SKM-1 (cell line): ENCODE measurements around the gene PITPNC1.
A peak's percentile ranks its signal among the peaks of the same experiment; 100 is the strongest.
"Not testable (repeated sequence)": the region's sequence is repeated elsewhere in the genome, so short reads cannot be mapped to it uniquely, and the experiment has no call there.

ENCODE experiments used
- DNase-seq: peaks from one replicate; lab custom pipeline; 2025; ENCODE audit not compliant: unreplicated experiment; lab: John Stamatoyannopoulos, UW

PITPNC1 gene

DNA sequence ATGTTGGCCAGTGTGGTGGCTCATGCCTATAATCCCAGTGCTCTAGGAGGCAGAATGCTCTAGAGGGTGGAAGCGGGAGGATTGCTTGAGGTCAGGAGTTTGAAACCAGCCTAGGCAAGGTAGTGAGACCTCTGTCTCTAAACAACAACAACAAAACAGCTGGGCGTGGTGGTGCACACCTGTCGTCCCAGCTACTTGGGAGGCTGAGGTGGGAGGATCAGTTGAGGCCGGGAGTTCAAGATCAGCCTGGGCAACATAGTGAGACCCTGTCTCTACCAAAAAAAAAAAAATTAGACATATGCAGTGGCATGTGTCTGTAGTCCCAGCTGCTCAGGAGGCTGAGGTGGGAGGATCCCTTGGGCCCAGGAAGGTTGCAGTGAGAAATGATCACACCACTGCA lies 53.4 kb downstream of the PITPNC1 start:
- DNase-seq = not testable (repeated sequence)

DNA sequence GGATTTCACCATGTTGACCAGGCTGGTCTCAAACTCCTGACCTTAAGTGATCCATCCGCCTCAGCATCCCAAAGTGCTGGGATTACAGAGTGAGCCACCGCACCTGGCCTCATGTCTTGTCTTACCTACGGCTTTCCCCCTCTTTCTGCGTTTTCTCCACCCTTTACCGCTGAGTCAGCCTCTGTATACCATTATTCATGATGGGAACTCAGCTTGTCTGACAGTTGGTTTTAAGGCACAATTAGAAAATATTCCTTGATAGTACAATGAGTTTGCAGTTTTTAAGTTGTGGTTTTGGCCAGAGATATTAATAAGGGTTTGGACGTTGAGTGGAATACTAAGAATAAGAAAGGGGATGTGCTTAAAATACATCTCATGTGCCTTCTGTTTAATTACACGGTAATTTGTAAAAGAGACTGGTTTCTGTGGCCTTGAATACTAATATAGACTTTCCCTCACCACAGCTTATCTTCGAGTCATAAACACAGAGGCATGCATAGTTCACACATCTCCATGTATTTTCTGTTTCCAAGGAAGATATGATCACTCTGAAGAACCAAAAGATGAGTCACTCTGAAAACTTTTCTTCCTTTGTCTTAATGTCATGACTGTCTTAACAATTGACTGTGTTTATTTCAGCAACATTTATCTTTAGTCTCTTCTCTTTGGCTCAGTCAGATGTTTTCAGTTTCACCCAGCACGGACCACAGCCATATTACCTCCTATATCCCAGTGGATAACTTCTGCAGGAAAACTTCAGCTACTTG lies 54.4 kb downstream of the PITPNC1 start:
- no peak for DNase-seq

GRCh38 chr17:67433248-67433924 lies 56.3 kb downstream of the PITPNC1 start:
- no peak for DNase-seq

GRCh38 chr17:67434061-67434525 lies 57.0 kb downstream of the PITPNC1 start:
- DNase-seq = peak; percentile 77

DNA sequence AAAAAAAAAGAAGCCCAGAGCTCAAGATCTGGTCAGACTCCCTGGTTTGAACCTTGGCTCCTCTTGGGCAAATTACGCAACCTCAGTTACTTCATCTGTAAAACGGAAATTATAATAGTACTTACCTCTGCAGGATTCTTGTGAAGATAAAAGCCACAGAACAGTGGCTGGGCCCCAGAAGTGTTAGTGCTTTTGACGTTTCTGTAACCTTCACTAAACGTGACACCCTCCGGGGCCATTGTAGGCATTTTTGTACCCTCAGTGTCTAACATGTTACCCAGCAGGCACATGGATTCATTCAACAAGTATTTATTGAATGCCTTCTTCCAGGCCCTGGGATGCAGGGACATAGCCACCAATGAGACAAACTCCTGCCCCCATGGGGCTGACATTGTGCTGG lies 58.0 kb downstream of the PITPNC1 start:
- peak; percentile 87 for DNase-seq

DNA sequence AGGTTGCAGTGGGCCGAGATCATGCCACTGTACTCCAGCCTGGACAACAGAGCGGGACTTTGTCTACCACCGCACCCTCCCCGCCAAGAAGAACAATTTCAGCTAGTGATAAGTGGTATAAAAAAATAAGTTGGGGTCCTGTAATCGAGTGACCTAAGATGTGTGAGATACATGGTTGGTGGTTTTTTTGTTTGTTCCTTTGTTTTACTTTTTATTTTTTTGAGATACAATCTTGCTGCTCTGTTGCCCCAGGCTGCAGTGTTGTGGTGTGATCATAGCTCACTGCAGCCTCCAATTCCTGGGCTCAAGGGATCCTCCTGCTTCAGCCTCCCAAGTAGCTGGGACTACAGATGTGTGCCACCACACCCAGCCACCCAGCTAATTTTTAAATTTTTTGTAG lies 58.7 kb downstream of the PITPNC1 start:
- no peak for DNase-seq

DNA sequence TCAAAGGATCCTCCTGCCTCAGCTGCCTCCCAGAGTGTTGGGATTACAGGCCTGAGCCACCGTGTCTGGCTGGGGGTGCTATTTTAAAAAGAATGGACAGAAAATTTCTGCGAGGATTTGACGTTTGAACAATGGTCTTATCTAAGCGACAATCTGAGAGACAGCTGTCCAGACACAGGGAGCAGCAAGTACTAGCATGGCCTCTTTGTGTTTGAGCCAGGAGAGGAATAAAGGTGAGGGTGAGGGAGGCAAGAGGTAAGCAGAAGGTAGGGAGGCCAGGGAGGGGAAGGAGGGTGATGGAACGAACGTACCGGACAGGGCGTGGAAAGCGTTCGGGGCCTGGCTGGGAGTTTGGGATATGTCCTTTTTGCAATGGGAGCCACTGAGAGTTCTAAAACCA lies 59.2 kb downstream of the PITPNC1 start:
- no peak for DNase-seq

- DNase-seq = no peak
Measured at GRCh38 chr17:67438667-67439066, 61.6 kb downstream of the PITPNC1 start.

- DNase-seq = no peak
Measured at GRCh38 chr17:67439269-67439668, 62.2 kb downstream of the PITPNC1 start.

- DNase-seq = no peak
Measured at GRCh38 chr17:67440277-67441051, 63.4 kb downstream of the PITPNC1 start.

DNA sequence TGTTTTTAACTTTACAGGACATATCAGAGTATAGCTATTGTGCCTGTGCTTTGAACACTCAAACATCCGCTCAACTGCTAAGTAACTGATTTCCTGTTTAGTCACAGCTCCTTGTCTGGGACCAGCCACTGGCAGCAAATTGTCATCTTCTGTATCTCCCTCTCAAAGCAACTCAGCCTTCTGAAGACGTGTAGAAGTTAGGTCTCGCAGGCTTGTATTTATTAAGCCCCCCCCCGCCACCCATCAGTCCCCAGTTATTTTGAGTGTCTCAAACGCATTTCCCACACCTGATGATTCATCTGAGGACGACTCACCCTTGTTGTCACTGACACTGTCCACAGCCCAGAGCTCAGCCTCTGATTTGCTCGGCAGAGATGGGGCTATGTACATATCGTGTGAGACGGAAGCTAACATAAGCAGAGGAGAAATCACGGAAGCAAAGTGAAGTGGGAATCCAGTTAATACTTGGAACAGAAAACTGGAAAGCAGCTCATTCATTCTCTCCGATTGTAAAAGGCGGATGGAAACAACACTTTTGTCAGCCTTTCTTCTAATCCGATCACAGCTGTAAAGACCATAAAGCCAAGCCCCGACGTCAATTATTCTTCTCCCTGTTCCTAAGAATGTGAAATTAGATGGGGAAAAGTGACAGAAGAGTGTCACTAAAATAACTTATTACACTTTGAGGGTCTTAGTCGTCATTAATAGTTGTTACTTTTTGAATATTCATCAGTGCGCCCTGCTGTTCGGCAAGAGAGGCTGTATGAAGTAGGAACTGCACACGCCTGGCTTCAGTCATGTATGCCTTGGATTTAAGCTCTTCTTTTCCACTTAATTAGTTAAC lies 64.2 kb downstream of the PITPNC1 start:
- no peak for DNase-seq

- DNase-seq = no peak
Measured at GRCh38 chr17:67441896-67442219, 64.8 kb downstream of the PITPNC1 start.

GRCh38 chr17:67442787-67443624 lies 65.9 kb downstream of the PITPNC1 start:
- no peak for DNase-seq

GRCh38 chr17:67443931-67444595 lies 67.0 kb downstream of the PITPNC1 start:
- no peak for DNase-seq

DNA sequence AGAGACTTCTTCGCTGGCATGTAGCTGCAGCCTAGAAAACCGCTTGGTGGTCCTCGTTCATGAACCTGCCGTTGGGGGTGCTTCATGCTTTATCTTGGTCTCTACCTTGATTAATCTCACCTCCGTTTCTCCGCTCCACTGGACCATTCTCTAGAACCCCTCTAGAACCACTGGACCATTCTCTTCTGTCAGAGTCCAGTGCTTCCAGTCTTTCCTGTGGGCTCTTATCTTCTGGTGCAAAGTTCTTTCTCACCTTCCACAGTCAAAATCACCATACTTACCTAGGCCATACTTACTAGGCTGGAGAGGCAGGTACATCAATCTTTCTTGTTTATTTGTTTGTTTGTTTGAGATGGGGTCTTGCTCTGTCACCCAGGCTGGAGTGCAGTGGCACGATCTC lies 71.4 kb downstream of the PITPNC1 start:
- DNase-seq = no peak

- no peak for DNase-seq
Measured at GRCh38 chr17:67449065-67449464, 72.0 kb downstream of the PITPNC1 start.

DNA sequence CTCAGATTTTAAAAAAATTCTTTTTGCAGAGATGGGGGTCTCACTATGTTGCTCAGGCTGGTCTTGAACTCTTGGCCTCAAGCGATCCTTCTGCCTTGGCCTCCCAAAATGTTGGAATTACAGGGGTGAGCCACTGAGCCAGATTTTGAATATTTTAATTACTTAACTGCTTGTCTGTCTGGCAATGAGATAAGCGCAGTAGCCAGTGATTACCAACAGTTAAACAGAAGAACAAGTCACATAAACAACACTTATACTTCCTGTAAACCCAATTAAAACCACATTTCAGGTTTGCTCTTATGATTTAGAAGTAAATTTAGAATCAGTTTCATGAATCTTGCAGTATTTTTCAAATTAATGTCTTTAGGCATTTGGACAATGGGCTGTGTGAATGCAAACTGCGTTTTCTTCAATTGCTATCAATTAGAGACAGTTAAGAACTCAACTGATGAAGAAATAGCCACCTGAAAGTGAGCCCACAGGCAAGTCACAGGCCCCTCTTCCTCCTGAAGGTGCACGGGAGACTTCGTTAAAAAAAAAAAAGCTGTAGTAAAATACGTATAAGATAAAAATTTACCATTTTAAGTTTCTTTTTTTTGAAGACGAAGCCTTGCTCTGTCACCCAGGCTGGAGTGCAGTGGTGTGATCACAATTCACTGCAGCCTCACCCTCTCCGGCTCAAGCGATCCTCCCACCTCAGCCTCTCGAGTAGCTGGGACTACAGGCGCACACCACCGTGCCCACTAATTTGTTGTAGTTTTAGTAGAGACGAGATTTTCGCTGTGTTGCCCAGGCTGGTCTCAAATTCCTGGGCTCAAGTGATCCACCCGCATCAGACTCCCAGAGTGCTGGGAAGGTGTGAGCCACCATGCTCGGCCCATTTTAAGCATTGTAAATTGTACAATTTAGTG lies 73.0 kb downstream of the PITPNC1 start:
- DNase-seq = no peak

GRCh38 chr17:67452681-67453554 lies 75.8 kb downstream of the PITPNC1 start:
- DNase-seq = no peak
